ENCODE results near the gene AVPR1B.

AVPR1B gene

GRCh38 chr1:206112600-206113301 is 4.4 kb downstream of the AVPR1B start:
- no peak for TF ChIP-seq CTCF (conservative IDR thresholded peaks at IDR 0.05; ENCODE audit: low read length)
- no peak overlapping the region for H3K4me3 ChIP-seq (ENCODE audit: low read length)
- DNase-seq (ENCODE audit: low read depth): no peak

GRCh38 chr1:206111271-206111927 is 5.8 kb downstream of the AVPR1B start:
- no peak for TF ChIP-seq CTCF (conservative IDR thresholded peaks at IDR 0.05; ENCODE audit: low read length)
- no peak for DNase-seq (ENCODE audit: low read depth)
- no peak overlapping the region for H3K4me3 ChIP-seq (ENCODE audit: low read length)

GRCh38 chr1:206110820-206111219 is 6.4 kb downstream of the AVPR1B start:
- H3K4me3 ChIP-seq (ENCODE audit: low read length): no peak overlapping the region
- no peak for DNase-seq (ENCODE audit: low read depth)
- TF ChIP-seq CTCF (conservative IDR thresholded peaks at IDR 0.05; ENCODE audit: low read length): no peak

GRCh38 chr1:206110161-206110560 is 7.0 kb downstream of the AVPR1B start:
- H3K4me3 ChIP-seq (ENCODE audit: low read length): no peak overlapping the region
- no peak for TF ChIP-seq CTCF (conservative IDR thresholded peaks at IDR 0.05; ENCODE audit: low read length)
- no peak for DNase-seq (ENCODE audit: low read depth)

- no peak for TF ChIP-seq CTCF (conservative IDR thresholded peaks at IDR 0.05; ENCODE audit: low read length)
- DNase-seq (ENCODE audit: low read depth): no peak
- H3K4me3 ChIP-seq (ENCODE audit: low read length): no peak overlapping the region
Observed at GRCh38 chr1:206109718-206110117, 7.5 kb downstream of the AVPR1B start.

GRCh38 chr1:206108635-206109034 is 8.6 kb downstream of the AVPR1B start:
- H3K4me3 ChIP-seq (ENCODE audit: low read length): no peak overlapping the region
- TF ChIP-seq CTCF (conservative IDR thresholded peaks at IDR 0.05; ENCODE audit: low read length): no peak
- DNase-seq (ENCODE audit: low read depth): no peak

GRCh38 chr1:206107168-206107544 is 10.0 kb downstream of the AVPR1B start:
- H3K4me3 ChIP-seq (ENCODE audit: low read length): no peak overlapping the region
- DNase-seq (ENCODE audit: low read depth): no peak
- no peak for TF ChIP-seq CTCF (conservative IDR thresholded peaks at IDR 0.05; ENCODE audit: low read length)
